Suprapubic skin (tissue), 4 donors: ENCODE results near the gene KDM2B. TPM values are rescaled to one million over a fixed set of nuclear protein-coding genes. Genes with fewer than 3 reads are reported as not detected.

Experiments used
- DNase-seq, 2 donors: peaks; one replicate each; pipeline ENCODE4 v3.0.0-alpha.2; 2019; ENCODE audit warnings: low spot score in 2 of 2
- H3K27ac ChIP-seq: fragments of 200-600 bp; sonication (generic); one replicate; pipeline ENCODE4 v1.5.1; 2019
- H3K27me3 ChIP-seq: fragments of 200-600 bp; sonication (generic); one replicate; pipeline ENCODE4 v1.5.1; 2019
- H3K36me3 ChIP-seq: fragments of 200-600 bp; sonication (generic); one replicate; pipeline ENCODE4 v1.5.1; 2019
- H3K4me1 ChIP-seq: fragments of 200-600 bp; sonication (generic); one replicate; pipeline ENCODE4 v1.5.1; 2019
- H3K4me3 ChIP-seq: fragments of 200-600 bp; sonication (generic); one replicate; pipeline ENCODE4 v1.5.1; 2019; ENCODE audit warnings: mild to moderate bottlenecking
- H3K9me3 ChIP-seq: fragments of 200-600 bp; sonication (generic); one replicate; pipeline ENCODE4 v1.5.1; 2019
- EP300 ChIP-seq: sonication (generic); formaldehyde crosslinking; IDR thresholded peaks from one replicate; pipeline ENCODE4 v1.6.1; 2017; ENCODE audit warnings: antibody characterized with exemption
- POLR2A ChIP-seq, 2 donors: fragments of 450-650 bp; IDR thresholded peaks; one replicate each; pipeline ENCODE4 v1.6.1; 2017; ENCODE audit warnings: antibody characterized with exemption in 2 of 2, mild to moderate bottlenecking in 2 of 2, moderate library complexity in 2 of 2
- POLR2AphosphoS5 ChIP-seq, 3 donors: sonication (generic); formaldehyde crosslinking; IDR thresholded peaks; one replicate each; pipeline ENCODE4 v1.6.1; 2017; ENCODE audit warnings: antibody characterized with exemption in 3 of 3
- WGBS: methylation state at CpG from one replicate; pipeline ENCODE4 v1.1.5; 2018; 5-methylcytosine and 5-hydroxymethylcytosine counted together
- total RNA-seq, 4 donors: library from RNA; depleted of rRNA; stranded (reverse); fragments of >200 nt; gene quantifications; one replicate each; pipeline ENCODE4 v1.1.0, GENCODE V29; 2016
- TF ChIP-seq, protein P1 (sequence below), 2 donors: fragments of 200-600 bp in 1 of 2; fragments of 450-650 bp in 1 of 2; sonication (generic) in 1 of 2; IDR thresholded peaks; one replicate each; pipeline ENCODE4 v1.5.1; 2016 to 2019; ENCODE audit warnings: antibody characterized with exemption in 2 of 2, mild to moderate bottlenecking in 1 of 2, moderate library complexity in 1 of 2

The KDM2B gene
- total RNA-seq, 4 donors from 2014 or later: 47.8 to 53.7 (median 50.4) TPM

DNA sequence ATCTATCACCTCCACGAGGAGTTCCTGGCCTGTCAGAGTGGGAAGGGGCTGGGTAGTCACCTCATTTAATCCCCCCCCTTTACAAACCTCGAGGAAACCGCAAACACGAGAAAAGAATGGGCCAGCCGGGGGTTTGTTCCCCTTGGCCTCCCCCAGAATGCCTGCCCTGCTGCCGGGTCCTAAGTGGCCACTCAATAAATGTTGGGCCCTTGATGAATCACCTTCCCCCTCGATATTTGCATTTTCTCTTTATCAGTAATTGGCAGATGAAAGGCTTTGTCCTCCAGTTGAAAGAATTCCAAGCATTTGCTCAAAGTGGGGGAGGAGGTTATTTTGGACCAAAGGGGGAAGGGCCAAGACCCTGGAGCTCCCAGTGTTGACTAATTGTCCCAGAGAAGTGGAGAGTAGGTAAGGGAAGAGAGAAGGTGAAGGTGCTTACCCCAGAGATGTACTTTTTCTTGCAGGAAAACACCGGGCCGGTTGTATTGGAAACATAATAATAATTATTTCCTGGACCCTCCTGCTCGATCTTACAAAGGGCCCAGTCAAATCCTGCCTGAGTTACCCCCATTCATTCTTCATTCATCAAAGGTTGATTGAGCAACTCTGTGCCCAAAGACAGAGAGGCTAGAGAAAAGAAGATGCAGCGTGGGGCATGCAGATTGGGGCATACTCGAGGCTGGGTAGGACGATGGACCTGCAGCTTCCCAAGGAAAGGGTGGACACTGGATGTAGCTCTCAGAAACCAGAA is 1.9 kb upstream of the KDM2B start:
- Histone ChIP-seq H3K27me3 (no peaks in the 10 kb centered on the region), H3K9me3 (no peaks in the 10 kb centered on the region), H3K4me1 (peaks cover 41% of the 10 kb centered on the region), H3K27ac (no peak overlapping the region), H3K4me3 (peak overlapping the region; percentile 76), H3K36me3 (no peaks in the 10 kb centered on the region)
- TF ChIP-seq POLR2A (IDR thresholded peaks at IDR 0.05) (no peak), EP300 (no peak), POLR2AphosphoS5 (IDR thresholded peaks at IDR 0.05) (no peak)
- TF ChIP-seq, protein P1, sequence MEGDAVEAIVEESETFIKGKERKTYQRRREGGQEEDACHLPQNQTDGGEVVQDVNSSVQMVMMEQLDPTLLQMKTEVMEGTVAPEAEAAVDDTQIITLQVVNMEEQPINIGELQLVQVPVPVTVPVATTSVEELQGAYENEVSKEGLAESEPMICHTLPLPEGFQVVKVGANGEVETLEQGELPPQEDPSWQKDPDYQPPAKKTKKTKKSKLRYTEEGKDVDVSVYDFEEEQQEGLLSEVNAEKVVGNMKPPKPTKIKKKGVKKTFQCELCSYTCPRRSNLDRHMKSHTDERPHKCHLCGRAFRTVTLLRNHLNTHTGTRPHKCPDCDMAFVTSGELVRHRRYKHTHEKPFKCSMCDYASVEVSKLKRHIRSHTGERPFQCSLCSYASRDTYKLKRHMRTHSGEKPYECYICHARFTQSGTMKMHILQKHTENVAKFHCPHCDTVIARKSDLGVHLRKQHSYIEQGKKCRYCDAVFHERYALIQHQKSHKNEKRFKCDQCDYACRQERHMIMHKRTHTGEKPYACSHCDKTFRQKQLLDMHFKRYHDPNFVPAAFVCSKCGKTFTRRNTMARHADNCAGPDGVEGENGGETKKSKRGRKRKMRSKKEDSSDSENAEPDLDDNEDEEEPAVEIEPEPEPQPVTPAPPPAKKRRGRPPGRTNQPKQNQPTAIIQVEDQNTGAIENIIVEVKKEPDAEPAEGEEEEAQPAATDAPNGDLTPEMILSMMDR (IDR thresholded peaks at IDR 0.05): no peak
- DNase-seq: no peak
- WGBS: 59% methylated on average over 13 of the region's 13 CpGs

- WGBS: 16% methylated on average over 17 of the region's 17 CpGs
- no peak for DNase-seq
- Histone ChIP-seq H3K4me3 (peak overlapping the region; percentile 76), H3K4me1 (peaks cover 50% of the 10 kb centered on the region), H3K9me3 (no peaks in the 10 kb centered on the region), H3K27me3 (no peaks in the 10 kb centered on the region), H3K27ac (peak overlapping the region; percentile 3), H3K36me3 (no peaks in the 10 kb centered on the region)
- TF ChIP-seq, protein P1 (IDR thresholded peaks at IDR 0.05): no peak
- no peak for TF ChIP-seq POLR2A (IDR thresholded peaks at IDR 0.05)
- TF ChIP-seq EP300: no peak
- TF ChIP-seq POLR2AphosphoS5 (IDR thresholded peaks at IDR 0.05): no peak
Measured at GRCh38 chr12:121581686-121582429, 1.0 kb upstream of the KDM2B start.

DNA sequence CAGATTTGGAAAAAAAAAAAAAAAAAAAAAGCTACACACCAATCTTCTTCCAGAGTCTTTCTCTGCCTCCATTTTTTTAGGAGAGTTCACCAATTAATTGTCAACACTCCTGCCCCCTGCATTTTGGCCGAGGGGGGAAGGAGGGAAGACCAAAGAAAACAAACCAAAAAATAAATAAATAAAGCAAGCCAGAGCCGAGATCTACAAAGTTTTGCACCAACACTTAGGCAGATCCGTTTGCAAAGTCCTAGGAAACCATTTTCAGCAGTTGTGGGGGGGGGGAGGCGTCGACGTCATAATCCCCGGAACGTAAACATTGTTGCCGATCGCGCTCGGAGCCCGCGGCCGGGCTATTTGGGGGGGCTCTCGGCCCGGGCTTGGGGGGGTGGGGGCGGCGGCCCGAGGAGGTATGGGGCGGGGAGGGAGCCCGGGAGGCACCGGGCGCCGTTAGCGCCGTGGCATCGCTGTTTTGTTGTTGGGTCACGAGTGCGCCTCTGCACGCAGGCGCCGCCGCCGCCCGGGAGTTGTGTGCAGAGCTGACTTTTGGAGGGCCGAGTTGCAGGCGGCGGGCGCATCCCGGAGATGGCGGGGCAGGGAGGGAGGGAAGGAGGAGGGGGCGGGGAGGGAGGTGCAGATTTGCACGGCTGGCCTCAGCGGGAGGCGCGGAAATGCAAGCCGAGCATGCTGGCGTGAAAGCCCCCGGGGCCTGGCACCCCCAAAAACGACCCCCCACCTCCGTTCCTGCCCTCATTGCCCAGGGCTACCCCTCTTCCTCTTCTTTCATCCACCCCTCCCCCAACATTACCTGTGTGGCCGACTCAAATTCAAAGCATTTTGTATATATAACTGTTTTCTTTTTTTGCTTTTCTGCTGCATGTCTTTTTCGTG is 598 bp downstream of the KDM2B start:
- Histone ChIP-seq H3K4me1 (peaks cover 64% of the 10 kb centered on the region), H3K27ac (peak overlapping the region; percentile 92), H3K4me3 (peak overlapping the region; percentile 76), H3K27me3 (no peaks in the 10 kb centered on the region), H3K9me3 (no peaks in the 10 kb centered on the region), H3K36me3 (no peaks in the 10 kb centered on the region)
- no peak for TF ChIP-seq POLR2AphosphoS5 (IDR thresholded peaks at IDR 0.05)
- TF ChIP-seq EP300: no peak
- no peak for TF ChIP-seq POLR2A (IDR thresholded peaks at IDR 0.05)
- TF ChIP-seq, protein P1 (IDR thresholded peaks at IDR 0.05): no peak
- under 1% methylated on average over 51 of the region's 54 CpGs for WGBS
- DNase-seq: peak; percentile 85 to 87

DNA sequence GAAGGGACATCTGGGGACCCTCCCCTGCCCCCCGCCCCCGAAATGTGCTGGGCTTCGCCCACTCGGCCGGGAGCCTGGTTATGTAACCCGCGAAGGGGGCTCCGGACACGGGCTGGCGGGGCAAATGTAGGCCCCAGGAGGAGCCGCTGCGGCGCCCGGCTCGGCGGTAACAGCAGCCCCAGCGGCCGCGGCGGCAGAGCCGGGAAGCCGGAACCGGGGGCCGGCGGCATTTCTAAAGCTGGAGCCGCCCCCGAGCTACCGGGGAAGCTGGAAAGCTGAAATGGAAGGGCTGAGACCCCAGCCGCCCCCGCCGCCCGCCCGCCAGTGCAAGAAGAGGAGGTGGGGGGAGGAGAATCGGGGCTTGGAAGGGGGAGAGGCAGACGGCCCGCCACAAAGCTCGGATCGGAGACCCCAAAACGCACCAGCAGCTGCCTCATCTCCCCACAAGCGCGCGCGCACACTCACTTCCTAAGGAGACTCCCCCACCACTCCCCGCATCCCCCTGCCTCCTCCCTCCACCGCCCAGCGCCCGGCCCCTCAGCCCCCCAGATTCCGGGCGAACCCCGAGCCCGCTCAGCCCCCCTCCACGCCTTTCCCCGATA is 1.5 kb downstream of the KDM2B start:
- H3K36me3 ChIP-seq: peaks cover 2% of the 10 kb centered on the region
- peak overlapping the region; percentile 76 for H3K4me3 ChIP-seq
- H3K9me3 ChIP-seq: no peaks in the 10 kb centered on the region
- peak overlapping the region; percentile 92 for H3K27ac ChIP-seq
- no peaks in the 10 kb centered on the region for H3K27me3 ChIP-seq
- WGBS: under 1% methylated on average over 16 of the region's 53 CpGs
- H3K4me1 ChIP-seq: peaks cover 73% of the 10 kb centered on the region
- TF ChIP-seq, protein P1 (IDR thresholded peaks at IDR 0.05): no peak
- TF ChIP-seq EP300 (no peak), POLR2AphosphoS5 (IDR thresholded peaks at IDR 0.05) (no peak), POLR2A (IDR thresholded peaks at IDR 0.05) (no peak)
- DNase-seq: peak in 1 of 2 donors; percentile 80
